Prostate gland (tissue), 2 donors: ENCODE data around the gene HES1. TPM values are rescaled to one million over a fixed set of nuclear protein-coding genes. Genes with fewer than 3 reads are reported as not detected.
A peak's percentile ranks its signal among the peaks of the same experiment; 100 is the strongest.
"Not testable (repeated sequence)": the region's sequence is repeated elsewhere in the genome, so short reads cannot be mapped to it uniquely, and the experiment has no call there.

Experiments used
- DNase-seq: peaks from one replicate; pipeline ENCODE4 v3.0.0-alpha.2; 2019; ENCODE audit warnings: low spot score
- H3K27ac ChIP-seq, 2 donors: fragments of 200-600 bp; sonication (generic); 2 replicates each; pipeline ENCODE4 v1.5.1; 2017 to 2019
- H3K27me3 ChIP-seq: fragments of 200-600 bp; sonication (generic); replicated peaks from 2 replicates; pipeline ENCODE4 v1.5.1; 2019; ENCODE audit not compliant: insufficient read depth
- H3K36me3 ChIP-seq, 2 donors: fragments of 200-600 bp; sonication (generic); 1 replicate in 1 of 2; 2 replicates in 1 of 2; pipeline versions ENCODE4 v1.5.1 to v1.8.1; 2017 to 2019
- H3K4me1 ChIP-seq: fragments of 200-600 bp; sonication (generic); replicated peaks from 2 replicates; pipeline ENCODE4 v1.5.1; 2019
- H3K4me3 ChIP-seq, 2 donors: fragments of 200-600 bp; sonication (generic); 2 replicates each; pipeline ENCODE4 v1.5.1; 2017 to 2019
- H3K9me3 ChIP-seq: fragments of 200-600 bp; sonication (generic); 2 replicates; pipeline ENCODE4 v1.5.1; 2017
- CTCF ChIP-seq, 4 experiments: fragments of 200-600 bp in 2 of 4; fragments of 450-650 bp in 2 of 4; sonication (generic) in 2 of 4; IDR thresholded peaks; 1 replicate in 3 of 4; 2 replicates in 1 of 4; pipeline ENCODE4 v1.5.1; 2016 to 2019; ENCODE audit warnings: antibody characterized with exemption in 4 of 4, mild to moderate bottlenecking in 2 of 4, moderate library complexity in 2 of 4
- POLR2A ChIP-seq: fragments of 450-650 bp; IDR thresholded peaks from one replicate; pipeline ENCODE4 v1.6.1; 2016; ENCODE audit warnings: antibody characterized with exemption, mild to moderate bottlenecking
- POLR2AphosphoS5 ChIP-seq: sonication (generic); formaldehyde crosslinking; IDR thresholded peaks from one replicate; pipeline ENCODE4 v1.6.1; 2017; ENCODE audit warnings: antibody characterized with exemption
- WGBS: methylation state at CpG from one replicate; pipeline ENCODE4 v1.1.5; 2018; 5-methylcytosine and 5-hydroxymethylcytosine counted together
- intact Hi-C: fragments of 100-400 bp; cut with DNase I; formaldehyde crosslinking; loops from one replicate; pipeline ENCODE4 v1.14.2; 2022
- total RNA-seq, 2 donors: library from RNA; depleted of rRNA; stranded (reverse); fragments of >200 nt; gene quantifications; one replicate each; pipeline ENCODE4 v1.1.0, GENCODE V29; 2016

Gene HES1
- total RNA-seq, 2 donors from 2014 or later, result 92.4 to 174 TPM

- 28% methylated on average over 14 of the region's 14 CpGs for WGBS
- Histone ChIP-seq H3K9me3 (no peaks in the 10 kb centered on the region), H3K27ac (peak overlapping the region; percentile 97 to 98), H3K4me3 (no peak overlapping the region), H3K27me3 (no peaks in the 10 kb centered on the region), H3K4me1 (peaks cover 6% of the 10 kb centered on the region), H3K36me3 (no peaks in the 10 kb centered on the region)
- intact Hi-C loops, result loop anchor here (5.0 kb wide), 1 partner anchor 125 kb away; no protein-coding TSS in a partner anchor
- no peak for DNase-seq
- peak; percentile 1 for TF ChIP-seq POLR2AphosphoS5
- no peak for TF ChIP-seq POLR2A
- TF ChIP-seq CTCF (IDR thresholded peaks at IDR 0.05), result no peak
Observed at GRCh38 chr3:194142156-194142910, 6.4 kb downstream of the HES1 start.

DNA sequence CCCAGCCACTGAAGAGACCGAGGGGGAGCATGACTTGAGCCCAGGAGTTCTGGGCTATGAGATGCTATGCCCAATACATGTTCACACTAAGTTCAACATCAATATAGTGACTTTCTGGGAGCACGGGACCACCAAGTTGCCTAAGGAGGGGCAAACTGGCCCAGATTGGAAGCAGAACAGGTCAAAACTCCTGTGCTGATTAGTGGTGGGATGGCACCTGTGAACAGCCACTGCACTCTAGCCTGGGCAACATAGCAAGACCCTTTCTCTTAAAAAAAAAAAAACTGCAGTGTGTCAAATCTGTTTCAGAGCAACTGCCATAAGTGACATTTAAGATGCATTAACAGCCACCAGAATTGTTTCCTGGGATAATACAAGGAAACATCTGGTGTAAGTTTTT is 9.8 kb downstream of the HES1 start:
- no peak for DNase-seq
- H3K4me3 ChIP-seq, result no peak overlapping the region
- intact Hi-C loops, result no loop called here
- no peaks in the 10 kb centered on the region for H3K27me3 ChIP-seq
- TF ChIP-seq POLR2AphosphoS5 (no peak), CTCF (IDR thresholded peaks at IDR 0.05) (no peak), POLR2A (no peak)
- peaks cover 16% of the 10 kb centered on the region for H3K4me1 ChIP-seq
- no peaks in the 10 kb centered on the region for H3K36me3 ChIP-seq
- H3K9me3 ChIP-seq, result no peaks in the 10 kb centered on the region
- 100% methylated on average over 2 of the region's 2 CpGs for WGBS
- H3K27ac ChIP-seq, result no peak overlapping the region

DNA sequence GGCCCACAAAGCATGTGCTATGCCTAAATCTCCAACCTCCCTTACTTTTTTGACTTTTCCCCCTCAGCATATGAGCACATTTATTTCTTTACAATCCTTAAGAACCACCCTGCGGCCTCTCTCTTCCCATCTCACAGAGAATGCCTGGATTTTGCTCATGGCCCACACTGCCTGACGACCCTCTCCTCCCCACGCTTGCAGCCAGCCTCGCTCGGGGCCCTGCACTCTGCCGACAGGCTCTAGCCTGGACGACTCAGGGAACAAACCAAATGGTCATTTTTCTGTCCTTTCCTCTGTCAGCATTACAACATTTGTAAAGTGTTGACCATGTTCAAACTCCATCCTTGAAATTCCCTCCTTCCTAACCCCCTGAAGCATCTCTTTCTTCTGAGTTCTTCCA is 11.7 kb downstream of the HES1 start:
- intact Hi-C loops, result no loop called here
- no peak for DNase-seq
- peaks cover 11% of the 10 kb centered on the region for H3K4me1 ChIP-seq
- WGBS, result 96% methylated on average over 7 of the region's 7 CpGs
- no peak overlapping the region for H3K27ac ChIP-seq
- no peak for TF ChIP-seq POLR2A
- TF ChIP-seq POLR2AphosphoS5, result no peak
- no peaks in the 10 kb centered on the region for H3K9me3 ChIP-seq
- no peak overlapping the region for H3K4me3 ChIP-seq
- H3K27me3 ChIP-seq, result no peaks in the 10 kb centered on the region
- no peaks in the 10 kb centered on the region for H3K36me3 ChIP-seq

GRCh38 chr3:194148383-194148782 is 12.4 kb downstream of the HES1 start:
- no peak for TF ChIP-seq POLR2A
- TF ChIP-seq CTCF (IDR thresholded peaks at IDR 0.05), result no peak
- TF ChIP-seq POLR2AphosphoS5, result peak; percentile 5
- Histone ChIP-seq H3K4me1 (peaks cover 9% of the 10 kb centered on the region), H3K4me3 (no peak overlapping the region), H3K27ac (no peak overlapping the region), H3K36me3 (no peaks in the 10 kb centered on the region), H3K27me3 (no peaks in the 10 kb centered on the region), H3K9me3 (no peaks in the 10 kb centered on the region)
- WGBS, result 33% methylated on average over 7 of the region's 7 CpGs
- intact Hi-C loops, result no loop called here
- DNase-seq, result peak; percentile 59

DNA sequence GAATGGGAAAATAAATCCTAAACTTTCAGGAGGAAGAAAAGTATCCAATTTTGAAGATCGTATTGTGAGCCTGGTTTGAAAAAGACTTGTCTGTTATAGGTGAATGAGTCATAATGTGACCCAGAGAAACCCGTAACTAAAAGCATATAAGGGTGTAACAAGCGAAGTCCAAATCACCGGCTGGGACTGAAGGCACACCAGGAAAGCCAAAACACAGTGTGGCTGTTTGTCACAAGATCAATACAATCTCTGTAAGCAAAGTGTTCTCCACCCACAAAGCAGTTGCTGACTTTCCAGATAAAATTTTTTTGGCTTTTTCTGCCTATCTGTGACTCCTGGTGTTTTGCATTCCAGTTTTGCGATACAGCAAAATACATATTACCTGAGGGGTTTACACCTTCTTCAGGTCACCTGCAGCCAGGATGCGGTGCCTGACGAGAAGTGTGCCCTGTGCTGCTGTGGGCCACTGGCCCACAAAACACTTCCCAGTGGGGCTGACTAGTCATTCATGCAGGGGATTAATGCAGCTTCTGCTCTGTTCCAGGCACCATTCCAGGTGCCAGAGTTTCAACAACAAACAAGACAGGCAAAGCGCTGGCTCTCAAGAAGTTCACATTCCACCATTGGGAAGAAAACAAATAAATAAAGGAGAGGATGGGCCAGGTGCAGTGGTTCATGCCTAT is 14.4 kb downstream of the HES1 start:
- H3K27me3 ChIP-seq, result no peaks in the 10 kb centered on the region
- DNase-seq, result no peak
- WGBS, result 78% methylated on average over 8 of the region's 8 CpGs
- TF ChIP-seq POLR2AphosphoS5 (no peak), POLR2A (no peak), CTCF (IDR thresholded peaks at IDR 0.05) (no peak)
- no peaks in the 10 kb centered on the region for H3K36me3 ChIP-seq
- H3K4me3 ChIP-seq, result no peak overlapping the region
- intact Hi-C loops, result no loop called here
- H3K27ac ChIP-seq, result no peak overlapping the region
- peaks cover 9% of the 10 kb centered on the region for H3K4me1 ChIP-seq
- H3K9me3 ChIP-seq, result no peaks in the 10 kb centered on the region

- H3K9me3 ChIP-seq, result not testable (repeated sequence)
- 85% methylated on average over 2 of the region's 2 CpGs for WGBS
Observed at GRCh38 chr3:194150935-194151302, 15.0 kb downstream of the HES1 start.

More at GRCh38 chr3:194150935-194151302, 15.0 kb downstream of the HES1 start:
- H3K4me1 ChIP-seq, H3K36me3 ChIP-seq, intact Hi-C loops, DNase-seq, H3K27ac ChIP-seq, H3K4me3 ChIP-seq, H3K27me3 ChIP-seq: not testable (repeated sequence)
